Calu3 (cell line): Measurements from ENCODE around the gene ETDA. TPM values are rescaled to one million over a fixed set of nuclear protein-coding genes. Genes with fewer than 3 reads are reported as not detected.

Experiments
- BruUV-seq: library from RNA; stranded (reverse); fragments of 400-500 nt; replicated peaks from 2 replicates; lab custom pipeline; 2021; lab: Mats Ljungman, UMichigan
- CTCF ChIA-PET: fragments of 300-600 bp; sonication (Branson Sonifier 250); formaldehyde crosslinking; loops from one replicate; lab custom pipeline; 2022; ENCODE audit warnings: antibody characterized with exemption; lab: Charles Lee
- DNase-seq: peaks from one replicate; pipeline ENCODE4 v3.0.0; 2022
- H3K27ac Mint-ChIP-seq: one replicate; pipeline ENCODE4 v1.8.0; 2022; ENCODE audit warnings: mixed read lengths; ENCODE audit not compliant: unreplicated experiment
- H3K27me3 Mint-ChIP-seq: one replicate; pipeline ENCODE4 v1.8.0; 2022; ENCODE audit warnings: mixed read lengths; ENCODE audit not compliant: unreplicated experiment
- H3K36me3 Mint-ChIP-seq: one replicate; pipeline ENCODE4 v1.8.0; 2022; ENCODE audit warnings: mild to moderate bottlenecking, moderate library complexity, mixed read lengths; ENCODE audit not compliant: insufficient read depth, unreplicated experiment
- H3K4me1 Mint-ChIP-seq: one replicate; pipeline ENCODE4 v1.8.0; 2022; ENCODE audit warnings: mild to moderate bottlenecking, low read depth, mixed read lengths; ENCODE audit not compliant: unreplicated experiment
- H3K4me3 Mint-ChIP-seq: one replicate; pipeline ENCODE4 v1.8.0; 2022; ENCODE audit warnings: mild to moderate bottlenecking, low read depth, moderate library complexity, mixed read lengths; ENCODE audit not compliant: unreplicated experiment
- H3K9me3 Mint-ChIP-seq: one replicate; pipeline ENCODE4 v1.8.0; 2022; ENCODE audit warnings: low read depth, mixed read lengths; ENCODE audit not compliant: unreplicated experiment
- CTCF ChIP-seq: fragments of 200-600 bp; IDR thresholded peaks from one replicate; pipeline ENCODE4 v1.8.0; 2022; ENCODE audit warnings: antibody characterized with exemption; ENCODE audit not compliant: unreplicated experiment
- intact Hi-C: fragments of 100-400 bp; cut with micrococcal nuclease; formaldehyde crosslinking; loops from one replicate; pipeline ENCODE4 v1.10.0; 2022; ENCODE audit not compliant: unreplicated experiment
- total RNA-seq: library from RNA; stranded (reverse); gene quantifications from 2 replicates; pipeline ENCODE4 v1.2.3, GENCODE V29; 2022

The ETDA gene
- total RNA-seq, 1 experiment from 2014 or later = not detected

GRCh38 chrX:135273162-135273561 lies 21.3 kb downstream of the ETDA start:
- CTCF ChIA-PET = no interaction called here
- no peak for TF ChIP-seq CTCF
- H3K9me3 Mint-ChIP-seq = peaks cover 4% of the 10 kb centered on the region

GRCh38 chrX:135275973-135276372 lies 24.1 kb downstream of the ETDA start:
- Mint-ChIP-seq H3K27ac (no peak overlapping the region), H3K36me3 (no peaks in the 10 kb centered on the region), H3K9me3 (peaks cover 13% of the 10 kb centered on the region), H3K4me3 (no peak overlapping the region), H3K4me1 (no peaks in the 10 kb centered on the region), H3K27me3 (no peaks in the 10 kb centered on the region)
- BruUV-seq = no TSS peak
- no peak for DNase-seq
- CTCF ChIA-PET = no interaction called here
- intact Hi-C loops = no loop called here
- no peak for TF ChIP-seq CTCF

More at GRCh38 chrX:135273162-135273561, 21.3 kb downstream of the ETDA start:
- intact Hi-C loops = no loop called here
- Mint-ChIP-seq H3K4me1 (no peaks in the 10 kb centered on the region), H3K27me3 (no peaks in the 10 kb centered on the region), H3K27ac (no peak overlapping the region), H3K4me3 (no peak overlapping the region), H3K36me3 (no peaks in the 10 kb centered on the region)
- BruUV-seq = no TSS peak
- DNase-seq = no peak

GRCh38 chrX:135287266-135287823 lies 35.5 kb downstream of the ETDA start:
- CTCF ChIA-PET = no interaction called here
- H3K4me1 Mint-ChIP-seq = no peaks in the 10 kb centered on the region
- H3K4me3 Mint-ChIP-seq = no peak overlapping the region
- peaks cover 14% of the 10 kb centered on the region for H3K9me3 Mint-ChIP-seq
- H3K27ac Mint-ChIP-seq = no peak overlapping the region
- H3K27me3 Mint-ChIP-seq = no peaks in the 10 kb centered on the region
- no peak for DNase-seq
- H3K36me3 Mint-ChIP-seq = no peaks in the 10 kb centered on the region
- intact Hi-C loops = no loop called here
- no TSS peak for BruUV-seq
- no peak for TF ChIP-seq CTCF

GRCh38 chrX:135295238-135295943 lies 43.5 kb downstream of the ETDA start:
- BruUV-seq = no TSS peak
- Mint-ChIP-seq H3K27ac (no peak overlapping the region), H3K9me3 (peaks cover 9% of the 10 kb centered on the region), H3K36me3 (peaks cover 4% of the 10 kb centered on the region), H3K4me1 (no peaks in the 10 kb centered on the region), H3K27me3 (no peaks in the 10 kb centered on the region), H3K4me3 (no peak overlapping the region)
- no peak for TF ChIP-seq CTCF
- no peak for DNase-seq
- CTCF ChIA-PET = no interaction called here
- intact Hi-C loops = no loop called here
